OCI-LY7 (cell line): ENCODE data around the gene PLD5. TPM values are rescaled to one million over a fixed set of nuclear protein-coding genes. Genes with fewer than 3 reads are reported as not detected.
"Not testable (repeated sequence)": the region's sequence is repeated elsewhere in the genome, so short reads cannot be mapped to it uniquely, and the experiment has no call there.

Source experiments
- BruUV-seq: library from RNA; stranded (reverse); fragments of 400-500 nt; replicated peaks from 2 replicates; lab custom pipeline; 2021; lab: Mats Ljungman, UMichigan
- CTCF ChIA-PET: fragments of 300-600 bp; sonication (Branson Sonifier 250); formaldehyde crosslinking; loops from one replicate; lab custom pipeline; 2022; ENCODE audit warnings: antibody characterized with exemption; ENCODE audit not compliant: unreplicated experiment; lab: Charles Lee
- POLR2A ChIA-PET: fragments of 300-600 bp; sonication (Branson Sonifier 250); formaldehyde crosslinking; loops from one replicate; lab custom pipeline; 2022; ENCODE audit warnings: antibody characterized with exemption; lab: Charles Lee
- DNase-seq: peaks from one replicate; pipeline ENCODE4 v3.0.0-alpha.2; 2015; ENCODE audit warnings: low spot score
- H2AFZ ChIP-seq: fragments of 200-600 bp; sonication (generic), shearing (Covaris generic); 2 replicates; pipeline ENCODE4 v1.6.1; 2014; ENCODE audit warnings: mild to moderate bottlenecking, antibody characterized with exemption, low read length, moderate library complexity
- H3K27ac ChIP-seq: fragments of 200-600 bp; sonication (generic); 2 replicates; pipeline ENCODE4 v1.5.1; 2014; ENCODE audit warnings: mixed run types, low read depth, mild to moderate bottlenecking, moderate library complexity, low read length, inconsistent platforms; ENCODE audit not compliant: poor library complexity, severe bottlenecking
- H3K36me3 ChIP-seq: fragments of 200-600 bp; sonication (generic); 2 replicates; pipeline ENCODE4 v1.6.1; 2014; ENCODE audit warnings: mild to moderate bottlenecking, antibody characterized with exemption, low read length, moderate library complexity, mixed read lengths; ENCODE audit not compliant: insufficient read depth
- H3K4me1 ChIP-seq: fragments of 200-600 bp; sonication (generic); 2 replicates; pipeline ENCODE4 v1.5.1; 2014; ENCODE audit warnings: mild to moderate bottlenecking, low read length; ENCODE audit not compliant: insufficient read depth, poor library complexity, severe bottlenecking
- H3K4me2 ChIP-seq: fragments of 200-600 bp; sonication (generic); 2 replicates; pipeline ENCODE4 v1.6.1; 2014; ENCODE audit warnings: mild to moderate bottlenecking, low read length
- H3K4me3 ChIP-seq: fragments of 200-600 bp; sonication (generic); 2 replicates; pipeline ENCODE4 v1.5.1; 2014; ENCODE audit warnings: mild to moderate bottlenecking, low read depth, low read length; ENCODE audit not compliant: poor library complexity, severe bottlenecking
- H3K79me2 ChIP-seq: fragments of 200-600 bp; sonication (generic); 2 replicates; pipeline ENCODE4 v1.6.1; 2016; ENCODE audit warnings: low read depth, mild to moderate bottlenecking, low read length, moderate library complexity, mixed read lengths; ENCODE audit not compliant: insufficient read depth
- H3K9me2 ChIP-seq: fragments of 200-600 bp; sonication (generic); 2 replicates; pipeline ENCODE4 v1.6.1; 2016; ENCODE audit warnings: mild to moderate bottlenecking, low read length, mixed read lengths; ENCODE audit not compliant: insufficient read depth
- H3K9me3 ChIP-seq: fragments of 200-600 bp; sonication (generic); 2 replicates; pipeline ENCODE4 v1.6.1; 2014; ENCODE audit warnings: mild to moderate bottlenecking, mixed run types, low read length, mixed read lengths
- H4K20me1 ChIP-seq: fragments of 200-600 bp; sonication (generic); 2 replicates; pipeline ENCODE4 v1.6.1; 2014; ENCODE audit warnings: mild to moderate bottlenecking, antibody characterized with exemption, low read length, moderate library complexity, mixed read lengths; ENCODE audit not compliant: insufficient read depth
- CTCF ChIP-seq: fragments of 200-600 bp; sonication (generic); conservative IDR thresholded peaks from 2 replicates; pipeline ENCODE4 v1.5.1; 2014; ENCODE audit warnings: mild to moderate bottlenecking, antibody characterized with exemption, low read length, moderate library complexity, mixed read lengths
- EZH2phosphoT487 ChIP-seq: fragments of 200-600 bp; sonication (generic); IDR thresholded peaks from 2 replicates; pipeline ENCODE4 v1.6.1; 2018; ENCODE audit warnings: low read depth, borderline replicate concordance, mild to moderate bottlenecking, mixed run types, antibody characterized with exemption, low read length, moderate library complexity, mixed read lengths
- intact Hi-C: fragments of 100-400 bp; cut with micrococcal nuclease; formaldehyde crosslinking; loops from one replicate; pipeline ENCODE4 v1.10.0; 2022; ENCODE audit not compliant: unreplicated experiment
- total RNA-seq, 2 experiments: library from RNA; depleted of rRNA in 1 of 2; stranded (reverse); fragments of >200 nt in 1 of 2; shearing (Covaris generic) in 1 of 2; gene quantifications; 2 replicates each; pipeline ENCODE4 v1.2.3, GENCODE V29; 2014 to 2022

PLD5 gene
- total RNA-seq, 2 experiments from 2014 or later = not detected

- intact Hi-C loops, H2AFZ ChIP-seq, H4K20me1 ChIP-seq, H3K4me2 ChIP-seq, H3K36me3 ChIP-seq, H3K79me2 ChIP-seq, CTCF ChIA-PET, DNase-seq, H3K9me3 ChIP-seq, POLR2A ChIA-PET, BruUV-seq, H3K4me3 ChIP-seq, H3K27ac ChIP-seq, H3K9me2 ChIP-seq, H3K4me1 ChIP-seq: not testable (repeated sequence)
Observed at GRCh38 chr1:242212961-242213360, 311.5 kb downstream of the PLD5 start.

- intact Hi-C loops = no loop called here
- Histone ChIP-seq H3K79me2 (no peaks in the 10 kb centered on the region), H3K9me2 (no peaks in the 10 kb centered on the region), H3K27ac (no peak overlapping the region), H2AFZ (no peak overlapping the region), H3K36me3 (no peaks in the 10 kb centered on the region), H3K4me2 (no peak overlapping the region), H3K9me3 (no peaks in the 10 kb centered on the region), H4K20me1 (no peaks in the 10 kb centered on the region), H3K4me1 (no peaks in the 10 kb centered on the region), H3K4me3 (no peak overlapping the region)
- no peak for TF ChIP-seq EZH2phosphoT487
- TF ChIP-seq CTCF = no peak
- ChIA-PET CTCF (no interaction called here), POLR2A (no interaction called here)
- BruUV-seq = no TSS peak
- no peak for DNase-seq
Observed at GRCh38 chr1:242212401-242212800, 312.1 kb downstream of the PLD5 start.

GRCh38 chr1:242211254-242212022 is 313.1 kb downstream of the PLD5 start:
- H3K36me3 ChIP-seq = no peaks in the 10 kb centered on the region
- no peak overlapping the region for H3K27ac ChIP-seq
- no TSS peak for BruUV-seq
- no peak overlapping the region for H2AFZ ChIP-seq
- intact Hi-C loops = no loop called here
- no peaks in the 10 kb centered on the region for H4K20me1 ChIP-seq
- no peaks in the 10 kb centered on the region for H3K9me3 ChIP-seq
- H3K4me2 ChIP-seq = no peak overlapping the region
- ChIA-PET CTCF (no interaction called here), POLR2A (interaction anchor here (0.7 kb wide), 1 partner anchor 895 kb away, joined by 3 read pairs; no protein-coding TSS in a partner anchor)
- TF ChIP-seq EZH2phosphoT487 (no peak), CTCF (no peak)
- H3K4me3 ChIP-seq = no peak overlapping the region
- H3K4me1 ChIP-seq = no peaks in the 10 kb centered on the region
- no peaks in the 10 kb centered on the region for H3K9me2 ChIP-seq
- no peak for DNase-seq
- H3K79me2 ChIP-seq = no peaks in the 10 kb centered on the region

GRCh38 chr1:242210316-242210715 is 314.2 kb downstream of the PLD5 start:
- DNase-seq, H3K4me1 ChIP-seq, intact Hi-C loops, POLR2A ChIA-PET, H2AFZ ChIP-seq, CTCF ChIA-PET, BruUV-seq, H4K20me1 ChIP-seq, H3K27ac ChIP-seq, H3K4me3 ChIP-seq, H3K9me3 ChIP-seq, H3K36me3 ChIP-seq, H3K9me2 ChIP-seq, H3K79me2 ChIP-seq, H3K4me2 ChIP-seq: not testable (repeated sequence)
